ENCODE data around the gene LORICRIN. TPM values are rescaled to one million over a fixed set of nuclear protein-coding genes. Genes with fewer than 3 reads are reported as not detected.
A peak's percentile ranks its signal among the peaks of the same experiment; 100 is the strongest.

LORICRIN gene
- total and polyA plus RNA-seq, 9 of the 15 experiments (the other 6 are each of a cell fraction or from before 2014, with no cell fraction given), result not detected

GRCh38 chr1:153220606-153221303, 38.7 kb upstream of the LORICRIN start (continued):
- TF ChIP-seq EP300 (IDR thresholded peaks at IDR 0.05; ENCODE audit: low read length), result 0 out of 2 replicates have a peak, but pooled peaks have one; percentile 11
- no peak for TF ChIP-seq ZNF253 (CRISPR knock-in tag; conservative IDR thresholded peaks at IDR 0.05)
- no peak for TF ChIP-seq NCOA2 (IDR thresholded peaks at IDR 0.05; ENCODE audit: partially characterized antibody in 2 of 2)
- no peak for TF ChIP-seq ZNF395 (CRISPR knock-in tag; IDR thresholded peaks at IDR 0.05)
- no peak for TF ChIP-seq ZNF583 (CRISPR knock-in tag; IDR thresholded peaks at IDR 0.05)
- no peak for TF ChIP-seq ZNF224 (CRISPR knock-in tag; IDR thresholded peaks at IDR 0.05)
- peak in 1 of 2 experiments; percentile 86; a peak in 1 of 4 replicates for TF ChIP-seq RCOR1 (IDR thresholded peaks at IDR 0.05; ENCODE audit: borderline replicate concordance in 1 of 2, low read depth in 2 of 2, low read length in 2 of 2)
- TF ChIP-seq RNF2 (IDR thresholded peaks at IDR 0.05), result peak; percentile 71; the same call in 1 of the 2 replicates
- TF ChIP-seq GABPB1 (CRISPR knock-in tag; IDR thresholded peaks at IDR 0.05), result no peak
- TF ChIP-seq MCM5 (IDR thresholded peaks at IDR 0.05; ENCODE audit: low read depth), result no peak
- TF ChIP-seq KLF16 (IDR thresholded peaks at IDR 0.05), result 0 out of 2 replicates have a peak, but pooled peaks have one; percentile 60
- TF ChIP-seq NFIC (IDR thresholded peaks at IDR 0.05), result peak; percentile 79
- TF ChIP-seq CHD4 (IDR thresholded peaks at IDR 0.05; ENCODE audit: insufficient read depth, insufficient replicate concordance, low read depth, low read length, poor library complexity, severe bottlenecking), result no peak
- TF ChIP-seq MAZ (CRISPR knock-in tag; conservative IDR thresholded peaks at IDR 0.05 in 1 of 2, IDR thresholded peaks at IDR 0.05 in 1 of 2), result 0 out of 4 replicates have a peak, but pooled peaks of 1 of the 2 experiments have one; percentile 21
- no peak for TF ChIP-seq CCNT2 (IDR thresholded peaks at IDR 0.05; ENCODE audit: borderline replicate concordance, extremely low read depth, insufficient read length, low read depth, low read length)
- TF ChIP-seq IRF1 (CRISPR knock-in tag; IDR thresholded peaks at IDR 0.05; ENCODE audit: borderline replicate concordance), result no peak
- TF ChIP-seq SOX6 (IDR thresholded peaks at IDR 0.05), result peak; percentile 40; the same call in 1 of the 2 replicates
- no peak for TF ChIP-seq ARHGAP35 (IDR thresholded peaks at IDR 0.05; ENCODE audit: partially characterized antibody)
- no peak for TF ChIP-seq RBM39 (optimal IDR thresholded peaks at IDR 0.05; ENCODE audit: low read depth, low read length)
- no peak for TF ChIP-seq UBTF (IDR thresholded peaks at IDR 0.05; ENCODE audit: borderline replicate concordance in 1 of 2, low read depth in 2 of 2, low read length in 2 of 2)
- TF ChIP-seq ELF2 (CRISPR knock-in tag; IDR thresholded peaks at IDR 0.05), result no peak
- no peak for TF ChIP-seq ZNF717 (CRISPR knock-in tag; IDR thresholded peaks at IDR 0.05)
- TF ChIP-seq TEAD2 (tag; IDR thresholded peaks at IDR 0.05), result no peak
- TF ChIP-seq ARID1B (IDR thresholded peaks at IDR 0.05), result peak; percentile 27; the same call in 1 of the 2 replicates
- TF ChIP-seq RB1 (IDR thresholded peaks at IDR 0.05; ENCODE audit: low read depth), result no peak
